K562 (cell line): ENCODE data around the gene UQCRC1. TPM values are rescaled to one million over a fixed set of nuclear protein-coding genes. Genes with fewer than 3 reads are reported as not detected.
A peak's percentile ranks its signal among the peaks of the same experiment; 100 is the strongest.

ENCODE experiments used
- ATAC-seq: fragments of 200-7000 bp; cut with Tn5 transposase; 3 replicates; pipeline ENCODE4 v1.9.1; 2020; ENCODE audit warnings: moderate library complexity
- BruUV-seq: library from RNA; stranded (reverse); fragments of 400-500 nt; replicated peaks from 2 replicates; lab custom pipeline; 2021; lab: Mats Ljungman, UMichigan
- CTCF ChIA-PET: fragments of 300-600 bp; formaldehyde crosslinking; extraction: SDS; loops from one replicate; lab custom pipeline; 2021; ENCODE audit warnings: low intra/inter-chr PET ratio; lab: Yijun Ruan, JAX
- POLR2A ChIA-PET: fragments of 300-600, 350-650 bp; sonication (Branson Sonifier 250); formaldehyde crosslinking; extraction: SDS; loops from one replicate; lab custom pipeline; 2021; ENCODE audit warnings: antibody characterized with exemption, inconsistent platforms; lab: Yijun Ruan, JAX
- DNase-seq, 4 experiments: peaks; one replicate each; pipeline versions ENCODE4 v3.0.0 to v3.0.0-alpha.2; 2011 to 2018; ENCODE audit warnings: low spot score in 3 of 4, mixed read lengths in 3 of 4; ENCODE audit errors: extremely low read depth in 1 of 4
- FAIRE-seq: peaks from 2 replicates; lab custom pipeline; 2011; peaks lifted over from hg19 to GRCh38; lab: Jason Lieb, UNC
- H2AFZ ChIP-seq: 2 replicates; pipeline ENCODE4 v1.6.0; 2011; ENCODE audit warnings: low read depth, low read length, control low read depth, inconsistent platforms
- H3K27ac ChIP-seq: fragments of 200-600 bp; 3 replicates; pipeline ENCODE4 v1.8.0; 2011; ENCODE audit warnings: low read depth, mild to moderate bottlenecking, control low read depth, inconsistent platforms, low read length, moderate library complexity, mixed read lengths; ENCODE audit errors: extremely low read depth
- H3K27me3 ChIP-seq, 2 experiments: fragments of 300-600 bp in 1 of 2; 2 replicates in 1 of 2; 3 replicates in 1 of 2; pipeline versions ENCODE4 v1.6.0 to v1.8.0; 2011; ENCODE audit warnings: inconsistent platforms in 2 of 2, low read length in 2 of 2, mild to moderate bottlenecking in 1 of 2, mixed read lengths in 1 of 2, moderate library complexity in 1 of 2; ENCODE audit not compliant: control insufficient read depth in 2 of 2, insufficient read depth in 2 of 2
- H3K36me3 ChIP-seq: fragments of 300-600 bp; 3 replicates; pipeline ENCODE4 v1.8.0; 2011; ENCODE audit warnings: mild to moderate bottlenecking, low read length, inconsistent platforms; ENCODE audit not compliant: control insufficient read depth, insufficient read depth
- H3K4me1 ChIP-seq, 2 experiments: fragments of 200-600 bp in 1 of 2; replicated peaks in 1 of 2; 2 replicates in 1 of 2; 3 replicates in 1 of 2; pipeline versions ENCODE4 v1.5.1 to v1.8.0; 2011; ENCODE audit warnings: inconsistent platforms in 2 of 2, low read length in 2 of 2, mild to moderate bottlenecking in 1 of 2, mixed read lengths in 1 of 2, moderate library complexity in 1 of 2; ENCODE audit not compliant: control insufficient read depth in 2 of 2, insufficient read depth in 2 of 2
- H3K4me2 ChIP-seq: 2 replicates; pipeline ENCODE4 v1.6.1; 2011; ENCODE audit warnings: low read length, control low read depth, inconsistent platforms, mixed read lengths; ENCODE audit not compliant: insufficient read depth
- H3K4me3 ChIP-seq: fragments of 200-600 bp; sonication (generic), shearing (Covaris generic); 2 replicates; pipeline ENCODE4 v1.5.1; 2016; ENCODE audit warnings: control low read depth, inconsistent platforms
- H3K79me2 ChIP-seq: fragments of 200-600 bp; 3 replicates; pipeline ENCODE4 v1.8.0; 2011; ENCODE audit warnings: low read length, inconsistent platforms; ENCODE audit not compliant: control insufficient read depth, insufficient read depth
- H3K9ac ChIP-seq, 2 experiments: 2 replicates each; pipeline versions ENCODE4 v1.6.0 to v1.6.1; 2011; ENCODE audit warnings: low read depth in 2 of 2, low read length in 2 of 2, control low read depth in 1 of 2, inconsistent platforms in 1 of 2, mild to moderate bottlenecking in 1 of 2, mixed read lengths in 1 of 2; ENCODE audit not compliant: insufficient read depth in 1 of 2
- H3K9me1 ChIP-seq: one replicate; pipeline ENCODE4 v1.6.0; 2011; ENCODE audit warnings: inconsistent platforms, mild to moderate bottlenecking, low read length, moderate library complexity; ENCODE audit not compliant: control insufficient read depth, insufficient read depth
- H3K9me3 ChIP-seq: replicated peaks from 2 replicates; pipeline ENCODE4 v1.5.1; 2011; ENCODE audit warnings: low read depth, low read length, inconsistent platforms; ENCODE audit not compliant: control insufficient read depth, insufficient read depth
- H4K20me1 ChIP-seq: replicated peaks from 2 replicates; pipeline ENCODE4 v1.6.1; 2011; ENCODE audit warnings: low read length, inconsistent platforms, mixed read lengths; ENCODE audit not compliant: control insufficient read depth, insufficient read depth
- CHD1 ChIP-seq: fragments of 200-600 bp; sonication (generic); IDR thresholded peaks from one replicate; pipeline ENCODE4 v1.6.1; 2012; ENCODE audit warnings: mild to moderate bottlenecking, moderate library complexity, low read length, inconsistent platforms
- DPF2 ChIP-seq: fragments of 450-650 bp; IDR thresholded peaks from 2 replicates; pipeline ENCODE4 v1.6.1; 2016
- KDM5B ChIP-seq: fragments of 200-600 bp; sonication (generic); IDR thresholded peaks from 2 replicates; pipeline ENCODE4 v1.6.1; 2012; ENCODE audit warnings: low read depth, mild to moderate bottlenecking, moderate library complexity, low read length, control low read depth, inconsistent platforms; ENCODE audit not compliant: insufficient replicate concordance
- SRF ChIP-seq, 2 experiments: fragments of 250-450, 450-650 bp in 1 of 2; sonication (Bioruptor Pico) in 1 of 2; sonication (generic) in 1 of 2; formaldehyde crosslinking; IDR thresholded peaks; 2 replicates each; pipeline versions ENCODE4 v1.5.0 to v1.5.1; 2020 to 2022; ENCODE audit warnings: mild to moderate bottlenecking in 1 of 2, missing genetic modification reagents in 1 of 2
- ZBTB7A ChIP-seq: IDR thresholded peaks from 2 replicates; pipeline ENCODE4 v1.6.1; 2011; ENCODE audit warnings: low read depth, mild to moderate bottlenecking, low read length, moderate library complexity, borderline replicate concordance; ENCODE audit not compliant: control insufficient read depth
- ZFP91 ChIP-seq: sonication (generic); formaldehyde crosslinking; IDR thresholded peaks from 2 replicates; pipeline ENCODE4 v1.8.0; 2022; ENCODE audit warnings: mild to moderate bottlenecking, missing genetic modification reagents
- WGBS: fragments of 100-300 bp; shearing (Covaris generic); methylation state at CpG from one replicate; pipeline ENCODE4 v1.1.6; 2016; ENCODE audit warnings: low coverage, mixed read lengths; ENCODE audit not compliant: insufficient coverage; ENCODE audit errors: missing lambda C conversion rate; 5-methylcytosine and 5-hydroxymethylcytosine counted together
- in situ Hi-C: fragments of 300-500 bp; cut with MboI; formaldehyde crosslinking; loops from 4 replicates; pipeline ENCODE4 v1.15.0; 2018; ENCODE audit warnings: inconsistent platforms, mixed read lengths
- intact Hi-C: fragments of 100-400 bp; cut with micrococcal nuclease; formaldehyde crosslinking; loops from 2 replicates; pipeline ENCODE4 v1.14.2; 2022
- polyA plus RNA-seq, 8 experiments: library from polyadenylated mRNA; depleted of rRNA in 4 of 8; stranded (reverse) in 5 of 8; unstranded in 3 of 8; fragments of >200 nt; fragmentation: Nextera tagmentation in 2 of 8; fragmentation: Illumina TruSeq in 1 of 8; extraction: Ambion mirVana in 2 of 8; extraction: Trizol in 1 of 8; gene quantifications; 2 replicates each; pipeline versions ENCODE4 v1.2.1 to v1.2.3, GENCODE V29; 2011 to 2014; ENCODE audit warnings: inconsistent platforms in 1 of 8, missing spikeins in 1 of 8
- total RNA-seq, 7 experiments: library from RNA; depleted of rRNA in 6 of 7; stranded (reverse); fragments of >200 nt in 6 of 7; fragmentation: Illumina TruSeq in 2 of 7; extraction: Trizol in 2 of 7; gene quantifications; 2 replicates each; pipeline versions ENCODE4 v1.2.1 to v1.2.3, GENCODE V29; 2011 to 2021; ENCODE audit warnings: low replicate concordance in 1 of 7
- TF ChIP-seq, protein P1 (sequence below), 2 experiments: fragments of 450-650 bp in 1 of 2; sonication (generic) in 1 of 2; formaldehyde crosslinking in 1 of 2; IDR thresholded peaks in 1 of 2; conservative IDR thresholded peaks in 1 of 2; 2 replicates each; pipeline versions ENCODE4 v1.6.1 to v1.8.1; 2016 to 2023; ENCODE audit warnings: mild to moderate bottlenecking in 2 of 2, moderate library complexity in 2 of 2, inconsistent platforms in 1 of 2, missing genetic modification reagents in 1 of 2

UQCRC1 gene
- total and polyA plus RNA-seq, 9 of the 15 experiments (the other 6 are each of a cell fraction or from before 2014, with no cell fraction given): 125 to 424 (median 268) TPM

GRCh38 chr3:48634661-48635221, 25.3 kb upstream of the UQCRC1 start:
- DNase-seq (peak; percentile 80 to 86 (median 82)), FAIRE-seq (peak; percentile 85), ATAC-seq (peak; percentile 80)
- WGBS: 15% methylated on average over 4 of the region's 30 CpGs
- ChIA-PET CTCF (interaction anchor here (0.7 kb wide), 1 partner anchor 50 kb away, joined by 3 read pairs; no protein-coding TSS in a partner anchor), POLR2A (interaction anchor here (0.6 to 3.0 kb wide), 13 partner anchors 11 to 485 kb away, joined by 3 to 23 read pairs (median 5); no protein-coding TSS in a partner anchor)
- Histone ChIP-seq H3K9ac (peak overlapping the region; percentile 70 to 95), H4K20me1 (no peaks in the 10 kb centered on the region), H3K4me1 (peaks cover 6 to 37% of the 10 kb centered on the region in 2 experiments; a peak in 4 of 5 replicates), H3K79me2 (peaks cover 11% of the 10 kb centered on the region), H3K4me3 (peak overlapping the region; percentile 91), H3K9me3 (no peaks in the 10 kb centered on the region), H3K9me1 (peaks cover 4% of the 10 kb centered on the region), H3K27me3 (no peaks in the 10 kb centered on the region), H2AFZ (peak overlapping the region; percentile 64), H3K27ac (peak overlapping the region; percentile 53), H3K4me2 (peak overlapping the region; percentile 81), H3K36me3 (peaks cover 37% of the 10 kb centered on the region; the same call in 1 of the 3 replicates)
- TSS peak; percentile 53 for BruUV-seq
- intact Hi-C loops (loop anchor here (5.0 kb wide), 1 partner anchor 77 kb away; the partner anchor contains the start of gene PFKFB4), in situ Hi-C loops (no loop called here)
- TF ChIP-seq ZBTB7A: peak; percentile 51; the same call in 1 of the 2 replicates
- TF ChIP-seq KDM5B: peak; percentile 6
- TF ChIP-seq, protein P1, sequence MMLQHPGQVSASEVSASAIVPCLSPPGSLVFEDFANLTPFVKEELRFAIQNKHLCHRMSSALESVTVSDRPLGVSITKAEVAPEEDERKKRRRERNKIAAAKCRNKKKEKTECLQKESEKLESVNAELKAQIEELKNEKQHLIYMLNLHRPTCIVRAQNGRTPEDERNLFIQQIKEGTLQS (IDR thresholded peaks at IDR 0.05): peak; percentile 44; the same call in 1 of the 2 replicates
- TF ChIP-seq, protein P1 (CRISPR knock-in tag; conservative IDR thresholded peaks at IDR 0.05): no peak
- TF ChIP-seq SRF (CRISPR knock-in tag; IDR thresholded peaks at IDR 0.05): 0 out of 4 replicates have a peak, but pooled peaks of 1 of the 2 experiments have one; percentile 30
- peak; percentile 64; the same call in 1 of the 2 replicates for TF ChIP-seq DPF2
- TF ChIP-seq CHD1: peak; percentile 45
- 0 out of 2 replicates have a peak, but pooled peaks have one; percentile 35 for TF ChIP-seq ZFP91 (CRISPR knock-in tag)
